Effector memory CD4-positive, alpha-beta T cell (primary cell): ENCODE data around the gene PCBP3.
A peak's percentile ranks its signal among the peaks of the same experiment; 100 is the strongest.

ENCODE experiments used
- DNase-seq, 3 donors: peaks; one replicate each; pipeline ENCODE4 v3.0.0-alpha.2; 2020
- H3K27ac ChIP-seq: 2 replicates; pipeline ENCODE4 v1.7.0; 2013; ENCODE audit warnings: mild to moderate bottlenecking, low read length, moderate library complexity; ENCODE audit not compliant: insufficient read depth, poor library complexity, severe bottlenecking
- H3K27me3 ChIP-seq: replicated peaks from 2 replicates; pipeline ENCODE4 v1.7.0; 2013; ENCODE audit warnings: mild to moderate bottlenecking, low read length; ENCODE audit not compliant: insufficient read depth, control insufficient read depth, poor library complexity, severe bottlenecking
- H3K36me3 ChIP-seq: 2 replicates; pipeline ENCODE4 v1.7.0; 2013; ENCODE audit warnings: mild to moderate bottlenecking, low read length, moderate library complexity; ENCODE audit not compliant: control insufficient read depth, insufficient read depth
- H3K4me1 ChIP-seq: 2 replicates; pipeline ENCODE4 v1.7.0; 2013; ENCODE audit warnings: low read length, mild to moderate bottlenecking; ENCODE audit not compliant: control insufficient read depth, insufficient read depth, poor library complexity, severe bottlenecking
- H3K4me3 ChIP-seq: 2 replicates; pipeline ENCODE4 v1.7.0; 2013; ENCODE audit warnings: low read length, low read depth, mild to moderate bottlenecking; ENCODE audit not compliant: insufficient read depth, poor library complexity, severe bottlenecking
- H3K9me3 ChIP-seq: 2 replicates; pipeline ENCODE4 v1.7.0; 2013; ENCODE audit warnings: mild to moderate bottlenecking, low read length, moderate library complexity; ENCODE audit not compliant: control insufficient read depth

The PCBP3 gene

DNA sequence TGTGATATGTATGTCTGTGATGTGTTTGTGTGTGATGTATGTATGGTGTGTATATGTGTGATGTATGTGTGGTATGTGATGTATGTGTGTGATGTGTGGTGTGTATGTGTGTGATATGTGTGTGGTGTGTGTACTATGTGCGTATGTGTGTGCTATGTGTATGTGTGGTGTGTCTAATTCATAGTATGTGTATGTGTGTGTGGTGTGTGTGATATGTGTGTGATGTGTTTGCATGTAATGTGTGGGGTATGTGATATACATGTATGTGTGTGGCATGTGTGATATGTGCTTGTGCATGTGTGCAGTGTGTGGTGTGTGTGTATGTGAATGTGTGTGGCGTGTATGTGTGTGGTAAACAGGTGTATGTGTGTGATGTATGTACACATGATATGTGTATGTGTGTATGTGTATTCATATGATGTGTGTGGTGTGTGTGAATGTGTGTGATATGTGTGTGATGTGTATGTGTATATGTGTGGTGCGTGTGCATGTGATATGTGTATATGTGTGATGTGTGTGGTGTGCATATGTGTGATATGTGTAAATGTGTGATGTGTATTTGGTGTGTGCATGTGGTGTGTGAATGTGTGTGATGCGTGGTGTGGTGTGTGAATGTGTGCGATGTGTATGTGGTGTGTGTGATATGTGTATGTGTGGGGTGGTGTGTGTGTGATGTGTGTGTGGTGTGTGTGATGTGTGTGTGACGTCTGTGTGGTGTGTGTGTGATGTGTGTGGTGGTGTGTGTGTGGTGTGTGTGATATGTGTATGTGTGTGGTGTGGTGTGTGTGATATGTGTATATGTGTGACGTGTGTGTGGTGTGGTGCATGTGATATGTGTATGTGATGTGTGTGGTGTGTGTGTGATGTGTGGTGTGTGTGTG is 8.0 kb upstream of the PCBP3 start:
- Histone ChIP-seq H3K4me3 (no peak overlapping the region), H3K27ac (no peak overlapping the region), H3K4me1 (no peaks in the 10 kb centered on the region), H3K9me3 (no peaks in the 10 kb centered on the region), H3K36me3 (no peaks in the 10 kb centered on the region), H3K27me3 (peaks cover 1% of the 10 kb centered on the region)
- DNase-seq = no peak

GRCh38 chr21:45636459-45636858 is 7.1 kb upstream of the PCBP3 start:
- Histone ChIP-seq H3K9me3 (no peaks in the 10 kb centered on the region), H3K4me1 (no peaks in the 10 kb centered on the region), H3K36me3 (no peaks in the 10 kb centered on the region), H3K27ac (no peak overlapping the region), H3K27me3 (no peaks in the 10 kb centered on the region), H3K4me3 (no peak overlapping the region)
- no peak for DNase-seq

- Histone ChIP-seq H3K27ac (no peak overlapping the region), H3K4me1 (no peaks in the 10 kb centered on the region), H3K27me3 (no peaks in the 10 kb centered on the region), H3K9me3 (no peaks in the 10 kb centered on the region), H3K4me3 (no peak overlapping the region), H3K36me3 (no peaks in the 10 kb centered on the region)
- DNase-seq = no peak
These were observed 6.4 kb upstream of the PCBP3 start for GRCh38 chr21:45636951-45637646.

DNA sequence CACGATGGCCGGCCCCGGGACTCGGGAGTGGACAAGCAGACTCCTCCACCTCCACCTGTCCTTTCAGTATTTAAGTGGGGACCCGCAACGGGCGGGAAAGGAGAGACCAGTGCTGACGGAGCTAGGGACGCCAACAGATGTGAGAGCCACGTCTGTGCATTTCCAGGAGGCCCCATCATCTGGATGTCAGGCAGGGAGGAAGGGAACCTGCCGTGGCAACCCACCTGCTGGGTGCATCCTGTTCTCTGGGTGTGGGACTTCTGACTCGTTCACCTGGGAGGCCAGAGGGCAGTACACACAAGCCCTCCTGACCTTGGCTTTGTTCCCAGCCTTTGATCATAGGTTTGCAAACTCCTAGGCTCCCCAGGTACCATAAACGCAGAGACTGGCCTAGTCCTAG is 5.6 kb upstream of the PCBP3 start:
- Histone ChIP-seq H3K36me3 (no peaks in the 10 kb centered on the region), H3K9me3 (no peaks in the 10 kb centered on the region), H3K27ac (no peak overlapping the region), H3K27me3 (no peaks in the 10 kb centered on the region), H3K4me1 (no peaks in the 10 kb centered on the region), H3K4me3 (no peak overlapping the region)
- DNase-seq = no peak

DNA sequence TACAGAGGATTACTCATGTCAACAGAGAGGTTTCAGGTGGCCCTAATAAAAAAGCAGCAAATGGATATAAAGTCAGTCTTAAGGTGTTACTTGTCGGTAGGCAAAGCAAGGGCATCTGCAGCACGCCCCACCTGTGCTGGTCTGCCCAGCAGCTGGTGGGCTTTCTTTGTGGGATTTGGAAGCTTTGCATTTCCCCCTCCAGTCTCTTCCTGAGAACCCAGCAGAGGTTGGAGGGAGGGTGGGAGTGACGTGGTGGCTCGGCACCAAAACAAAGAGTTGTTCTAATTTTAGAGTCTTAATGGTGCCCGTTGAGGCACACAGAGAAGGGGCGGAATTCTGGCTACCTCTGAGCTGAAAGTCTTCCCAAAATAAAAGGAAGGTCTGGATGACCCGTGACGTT is 4.8 kb upstream of the PCBP3 start:
- Histone ChIP-seq H3K36me3 (no peaks in the 10 kb centered on the region), H3K9me3 (no peaks in the 10 kb centered on the region), H3K27ac (no peak overlapping the region), H3K27me3 (no peaks in the 10 kb centered on the region), H3K4me1 (no peaks in the 10 kb centered on the region), H3K4me3 (no peak overlapping the region)
- DNase-seq = no peak

GRCh38 chr21:45639206-45640000 is 4.1 kb upstream of the PCBP3 start:
- Histone ChIP-seq H3K4me1 (peaks cover 2% of the 10 kb centered on the region), H3K9me3 (no peaks in the 10 kb centered on the region), H3K36me3 (no peaks in the 10 kb centered on the region), H3K27me3 (peaks cover under 1% of the 10 kb centered on the region), H3K27ac (no peak overlapping the region), H3K4me3 (no peak overlapping the region)
- DNase-seq = no peak

GRCh38 chr21:45640001-45640887 is 3.3 kb upstream of the PCBP3 start:
- no peak overlapping the region for H3K4me3 ChIP-seq
- no peaks in the 10 kb centered on the region for H3K36me3 ChIP-seq
- DNase-seq = no peak
- no peak overlapping the region for H3K27ac ChIP-seq
- H3K9me3 ChIP-seq = no peaks in the 10 kb centered on the region
- peaks cover 2% of the 10 kb centered on the region for H3K27me3 ChIP-seq
- H3K4me1 ChIP-seq = peaks cover 6% of the 10 kb centered on the region

GRCh38 chr21:45640888-45641479 is 2.5 kb upstream of the PCBP3 start:
- Histone ChIP-seq H3K27me3 (peaks cover 2% of the 10 kb centered on the region), H3K4me3 (no peak overlapping the region), H3K27ac (no peak overlapping the region), H3K4me1 (peaks cover 6% of the 10 kb centered on the region), H3K9me3 (no peaks in the 10 kb centered on the region), H3K36me3 (no peaks in the 10 kb centered on the region)
- peak in 1 of 3 donors; percentile 15 for DNase-seq

GRCh38 chr21:45641480-45642035 is 2.0 kb upstream of the PCBP3 start:
- no peak for DNase-seq
- H3K27me3 ChIP-seq = peaks cover 2% of the 10 kb centered on the region
- H3K4me1 ChIP-seq = peaks cover 6% of the 10 kb centered on the region
- H3K27ac ChIP-seq = no peak overlapping the region
- no peaks in the 10 kb centered on the region for H3K9me3 ChIP-seq
- H3K36me3 ChIP-seq = no peaks in the 10 kb centered on the region
- no peak overlapping the region for H3K4me3 ChIP-seq
